Panc1 (cell line): ENCODE data around the gene PHKB. TPM values are rescaled to one million over a fixed set of nuclear protein-coding genes. Genes with fewer than 3 reads are reported as not detected.

Experiments
- ATAC-seq: fragments of 200-7000 bp; cut with Tn5 transposase; 2 replicates; pipeline ENCODE4 v1.9.1; 2020; ENCODE audit warnings: mild to moderate bottlenecking, moderate library complexity
- BruUV-seq: library from RNA; stranded (reverse); fragments of 400-500 nt; replicated peaks from 2 replicates; lab custom pipeline; 2021; lab: Mats Ljungman, UMichigan
- CTCF ChIA-PET: fragments of 300-600 bp; sonication (Branson Sonifier 250); formaldehyde crosslinking; loops from one replicate; lab custom pipeline; 2022; ENCODE audit warnings: antibody characterized with exemption; lab: Charles Lee
- POLR2A ChIA-PET: fragments of 300-600 bp; sonication (Branson Sonifier 250); formaldehyde crosslinking; loops from one replicate; lab custom pipeline; 2022; ENCODE audit warnings: antibody characterized with exemption; lab: Charles Lee
- DNase-seq: peaks from one replicate; pipeline ENCODE4 v3.0.0-alpha.2; 2010; ENCODE audit warnings: low read depth, low spot score
- H3K27ac ChIP-seq: 2 replicates; pipeline ENCODE4 v1.5.1; 2011; ENCODE audit warnings: mild to moderate bottlenecking, low read length, inconsistent platforms
- H3K27me3 ChIP-seq: fragments of 200-500 bp; sonication (Bioruptor generic); 2 replicates; pipeline ENCODE4 v1.6.0; 2014; ENCODE audit warnings: low read length, inconsistent platforms; ENCODE audit not compliant: control insufficient read depth, insufficient read depth
- H3K36me3 ChIP-seq: fragments of 200-500 bp; sonication (Bioruptor generic); 2 replicates; pipeline ENCODE4 v1.5.1; 2014; ENCODE audit warnings: inconsistent platforms, mild to moderate bottlenecking, low read length, moderate library complexity; ENCODE audit not compliant: control insufficient read depth, insufficient read depth
- H3K4me1 ChIP-seq: 2 replicates; pipeline ENCODE4 v1.5.1; 2011; ENCODE audit warnings: inconsistent platforms, mild to moderate bottlenecking, low read length, moderate library complexity; ENCODE audit not compliant: control insufficient read depth, insufficient read depth
- H3K4me3 ChIP-seq, 2 experiments: 2 replicates each; pipeline ENCODE4 v1.5.1; 2011 to 2012; ENCODE audit warnings: low read depth in 2 of 2, low read length in 2 of 2, mild to moderate bottlenecking in 2 of 2, inconsistent platforms in 1 of 2, moderate library complexity in 1 of 2
- H3K9me3 ChIP-seq: fragments of 200-500 bp; sonication (Bioruptor generic); 2 replicates; pipeline ENCODE4 v1.5.1; 2014; ENCODE audit warnings: low read depth, mild to moderate bottlenecking, inconsistent platforms, low read length, moderate library complexity; ENCODE audit not compliant: control insufficient read depth, insufficient read depth
- POLR2AphosphoS5 ChIP-seq: IDR thresholded peaks from 2 replicates; pipeline ENCODE4 v1.6.1; 2012; ENCODE audit warnings: mild to moderate bottlenecking, low read depth, low read length, moderate library complexity
- SIN3A ChIP-seq: IDR thresholded peaks from 2 replicates; pipeline ENCODE4 v1.6.1; 2012; ENCODE audit warnings: low read depth, mild to moderate bottlenecking, low read length, moderate library complexity, borderline replicate concordance; ENCODE audit not compliant: insufficient read depth
- TCF7L2 ChIP-seq: IDR thresholded peaks from 2 replicates; pipeline ENCODE4 v1.6.1; 2011; ENCODE audit warnings: mild to moderate bottlenecking, low read depth, low read length, inconsistent platforms
- in situ Hi-C: cut with HindIII; loops from 2 replicates; pipeline ENCODE4 v1.10.0; 2016; ENCODE audit warnings: low sequenced_read_pairs, low pct_unique_long_range_greater_than_20kb
- intact Hi-C: fragments of 100-400 bp; cut with micrococcal nuclease; formaldehyde crosslinking; loops from one replicate; pipeline ENCODE4 v1.10.0; 2022; ENCODE audit not compliant: unreplicated experiment
- total RNA-seq: library from RNA; stranded (reverse); gene quantifications from one replicate; pipeline ENCODE4 v1.2.1, GENCODE V29; 2021; ENCODE audit not compliant: unreplicated experiment
- TF ChIP-seq, protein P1 (sequence below), 2 experiments: IDR thresholded peaks; 2 replicates each; pipeline ENCODE4 v1.6.1; 2011 to 2012; ENCODE audit warnings: low read depth in 2 of 2, control low read depth in 1 of 2, low read length in 1 of 2, mild to moderate bottlenecking in 1 of 2, moderate library complexity in 1 of 2; ENCODE audit not compliant: insufficient read depth in 1 of 2
- TF ChIP-seq, protein P2 (sequence below): fragments of 450-650 bp; IDR thresholded peaks from 2 replicates; pipeline ENCODE4 v1.5.1; 2017; ENCODE audit warnings: mild to moderate bottlenecking

PHKB gene
- total RNA-seq, 1 experiment from 2014 or later = 29.5 TPM

DNA sequence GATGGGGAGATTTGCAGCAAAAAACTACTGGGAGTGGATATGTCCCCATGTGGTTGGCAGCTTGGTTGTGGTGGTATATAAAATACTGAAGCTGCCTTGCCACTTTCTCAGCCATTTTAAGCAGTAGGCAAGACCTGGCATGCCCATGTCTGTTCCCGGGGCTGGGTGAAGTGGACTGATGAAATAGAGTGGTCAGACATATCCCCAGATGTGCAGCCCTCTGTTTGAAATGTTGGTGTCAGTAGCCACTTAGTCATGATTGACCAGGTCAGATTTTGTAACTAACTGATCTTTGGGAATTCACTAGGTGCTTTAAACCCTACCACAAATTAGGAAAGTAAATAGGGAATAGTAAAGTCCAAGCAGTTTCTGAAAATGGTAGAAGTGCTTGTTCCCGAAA is 151.6 kb downstream of the PHKB start:
- no TSS peak for BruUV-seq
- no peaks in the 10 kb centered on the region for H3K9me3 ChIP-seq
- intact Hi-C loops = no loop called here
- ChIA-PET CTCF (no interaction called here), POLR2A (no interaction called here)
- H3K27me3 ChIP-seq = no peaks in the 10 kb centered on the region
- no peak overlapping the region for H3K27ac ChIP-seq
- ATAC-seq (no peak), DNase-seq (no peak)
- H3K36me3 ChIP-seq = no peaks in the 10 kb centered on the region
- TF ChIP-seq POLR2AphosphoS5 (no peak), SIN3A (no peak)
- TF ChIP-seq, protein P1, sequence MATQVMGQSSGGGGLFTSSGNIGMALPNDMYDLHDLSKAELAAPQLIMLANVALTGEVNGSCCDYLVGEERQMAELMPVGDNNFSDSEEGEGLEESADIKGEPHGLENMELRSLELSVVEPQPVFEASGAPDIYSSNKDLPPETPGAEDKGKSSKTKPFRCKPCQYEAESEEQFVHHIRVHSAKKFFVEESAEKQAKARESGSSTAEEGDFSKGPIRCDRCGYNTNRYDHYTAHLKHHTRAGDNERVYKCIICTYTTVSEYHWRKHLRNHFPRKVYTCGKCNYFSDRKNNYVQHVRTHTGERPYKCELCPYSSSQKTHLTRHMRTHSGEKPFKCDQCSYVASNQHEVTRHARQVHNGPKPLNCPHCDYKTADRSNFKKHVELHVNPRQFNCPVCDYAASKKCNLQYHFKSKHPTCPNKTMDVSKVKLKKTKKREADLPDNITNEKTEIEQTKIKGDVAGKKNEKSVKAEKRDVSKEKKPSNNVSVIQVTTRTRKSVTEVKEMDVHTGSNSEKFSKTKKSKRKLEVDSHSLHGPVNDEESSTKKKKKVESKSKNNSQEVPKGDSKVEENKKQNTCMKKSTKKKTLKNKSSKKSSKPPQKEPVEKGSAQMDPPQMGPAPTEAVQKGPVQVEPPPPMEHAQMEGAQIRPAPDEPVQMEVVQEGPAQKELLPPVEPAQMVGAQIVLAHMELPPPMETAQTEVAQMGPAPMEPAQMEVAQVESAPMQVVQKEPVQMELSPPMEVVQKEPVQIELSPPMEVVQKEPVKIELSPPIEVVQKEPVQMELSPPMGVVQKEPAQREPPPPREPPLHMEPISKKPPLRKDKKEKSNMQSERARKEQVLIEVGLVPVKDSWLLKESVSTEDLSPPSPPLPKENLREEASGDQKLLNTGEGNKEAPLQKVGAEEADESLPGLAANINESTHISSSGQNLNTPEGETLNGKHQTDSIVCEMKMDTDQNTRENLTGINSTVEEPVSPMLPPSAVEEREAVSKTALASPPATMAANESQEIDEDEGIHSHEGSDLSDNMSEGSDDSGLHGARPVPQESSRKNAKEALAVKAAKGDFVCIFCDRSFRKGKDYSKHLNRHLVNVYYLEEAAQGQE (IDR thresholded peaks at IDR 0.05; ENCODE audit: insufficient read depth in 1 of 2, low read depth in 2 of 2, low read length in 1 of 2) = no peak
- TF ChIP-seq, protein P2, sequence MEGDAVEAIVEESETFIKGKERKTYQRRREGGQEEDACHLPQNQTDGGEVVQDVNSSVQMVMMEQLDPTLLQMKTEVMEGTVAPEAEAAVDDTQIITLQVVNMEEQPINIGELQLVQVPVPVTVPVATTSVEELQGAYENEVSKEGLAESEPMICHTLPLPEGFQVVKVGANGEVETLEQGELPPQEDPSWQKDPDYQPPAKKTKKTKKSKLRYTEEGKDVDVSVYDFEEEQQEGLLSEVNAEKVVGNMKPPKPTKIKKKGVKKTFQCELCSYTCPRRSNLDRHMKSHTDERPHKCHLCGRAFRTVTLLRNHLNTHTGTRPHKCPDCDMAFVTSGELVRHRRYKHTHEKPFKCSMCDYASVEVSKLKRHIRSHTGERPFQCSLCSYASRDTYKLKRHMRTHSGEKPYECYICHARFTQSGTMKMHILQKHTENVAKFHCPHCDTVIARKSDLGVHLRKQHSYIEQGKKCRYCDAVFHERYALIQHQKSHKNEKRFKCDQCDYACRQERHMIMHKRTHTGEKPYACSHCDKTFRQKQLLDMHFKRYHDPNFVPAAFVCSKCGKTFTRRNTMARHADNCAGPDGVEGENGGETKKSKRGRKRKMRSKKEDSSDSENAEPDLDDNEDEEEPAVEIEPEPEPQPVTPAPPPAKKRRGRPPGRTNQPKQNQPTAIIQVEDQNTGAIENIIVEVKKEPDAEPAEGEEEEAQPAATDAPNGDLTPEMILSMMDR = no peak
- no peaks in the 10 kb centered on the region for H3K4me1 ChIP-seq
- H3K4me3 ChIP-seq = no peak overlapping the region
- in situ Hi-C loops = no loop called here

DNA sequence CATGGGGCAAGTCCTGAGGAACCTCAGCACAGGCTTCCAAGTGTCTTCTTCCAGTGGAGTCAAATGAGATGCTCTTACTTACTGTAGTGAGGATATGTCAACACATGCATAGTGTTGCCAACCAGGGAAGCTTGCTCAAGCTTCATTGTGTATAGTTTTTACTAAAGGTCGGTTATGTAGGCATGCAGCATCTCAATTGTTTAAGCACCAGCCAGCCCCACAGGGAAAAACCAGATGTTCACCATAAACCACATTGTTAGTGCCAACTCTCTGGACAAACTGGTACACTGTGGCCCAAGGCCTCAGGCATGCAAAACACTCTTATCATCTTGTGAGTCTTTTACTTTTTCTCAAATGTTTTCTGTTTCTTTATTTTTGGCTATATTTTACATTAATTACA is 152.1 kb downstream of the PHKB start:
- in situ Hi-C loops (no loop called here), intact Hi-C loops (no loop called here)
- no peaks in the 10 kb centered on the region for H3K27me3 ChIP-seq
- ChIA-PET POLR2A (no interaction called here), CTCF (interaction anchor here (0.6 kb wide), 1 partner anchor 471 kb away, joined by 3 read pairs; no protein-coding TSS in a partner anchor)
- H3K27ac ChIP-seq = no peak overlapping the region
- ATAC-seq (no peak), DNase-seq (no peak)
- H3K9me3 ChIP-seq = no peaks in the 10 kb centered on the region
- no peaks in the 10 kb centered on the region for H3K36me3 ChIP-seq
- TF ChIP-seq SIN3A (no peak), TCF7L2 (no peak), POLR2AphosphoS5 (no peak)
- TF ChIP-seq, protein P1 (IDR thresholded peaks at IDR 0.05; ENCODE audit: insufficient read depth in 1 of 2, low read depth in 2 of 2, low read length in 1 of 2) = no peak
- TF ChIP-seq, protein P2 = no peak
- BruUV-seq = no TSS peak
- H3K4me3 ChIP-seq = no peak overlapping the region
- H3K4me1 ChIP-seq = no peaks in the 10 kb centered on the region
